GM12873 (cell line): ENCODE results near the gene CTNNA3.

ENCODE experiments used
- TF ChIP-seq, protein P1 (sequence below): IDR thresholded peaks from 2 replicates; pipeline ENCODE4 v1.5.1; 2012; ENCODE audit warnings: low read depth, mild to moderate bottlenecking, moderate library complexity, low read length, control low read depth; ENCODE audit not compliant: insufficient read depth; ENCODE audit errors: missing control alignments

The CTNNA3 gene

DNA sequence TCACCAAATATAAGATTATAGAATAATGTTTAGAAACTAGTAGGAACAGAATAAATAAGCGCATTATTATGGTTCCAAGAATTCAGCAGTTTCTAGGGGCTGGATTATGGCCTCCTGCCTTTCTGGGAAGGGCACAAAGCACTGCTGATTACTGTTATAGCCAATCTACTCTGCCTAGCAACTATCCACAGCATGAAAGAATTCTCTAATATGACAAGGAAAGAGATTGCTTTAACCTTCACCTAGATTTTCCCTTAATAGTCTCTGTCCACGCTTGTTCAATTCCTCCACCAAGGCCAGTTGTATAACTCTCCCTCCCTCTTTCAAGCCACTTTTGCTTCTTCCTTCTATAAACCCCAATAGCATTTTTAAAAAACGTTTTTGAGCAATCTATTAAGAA lies 1803.7 kb downstream of the CTNNA3 start:
- TF ChIP-seq, protein P1, sequence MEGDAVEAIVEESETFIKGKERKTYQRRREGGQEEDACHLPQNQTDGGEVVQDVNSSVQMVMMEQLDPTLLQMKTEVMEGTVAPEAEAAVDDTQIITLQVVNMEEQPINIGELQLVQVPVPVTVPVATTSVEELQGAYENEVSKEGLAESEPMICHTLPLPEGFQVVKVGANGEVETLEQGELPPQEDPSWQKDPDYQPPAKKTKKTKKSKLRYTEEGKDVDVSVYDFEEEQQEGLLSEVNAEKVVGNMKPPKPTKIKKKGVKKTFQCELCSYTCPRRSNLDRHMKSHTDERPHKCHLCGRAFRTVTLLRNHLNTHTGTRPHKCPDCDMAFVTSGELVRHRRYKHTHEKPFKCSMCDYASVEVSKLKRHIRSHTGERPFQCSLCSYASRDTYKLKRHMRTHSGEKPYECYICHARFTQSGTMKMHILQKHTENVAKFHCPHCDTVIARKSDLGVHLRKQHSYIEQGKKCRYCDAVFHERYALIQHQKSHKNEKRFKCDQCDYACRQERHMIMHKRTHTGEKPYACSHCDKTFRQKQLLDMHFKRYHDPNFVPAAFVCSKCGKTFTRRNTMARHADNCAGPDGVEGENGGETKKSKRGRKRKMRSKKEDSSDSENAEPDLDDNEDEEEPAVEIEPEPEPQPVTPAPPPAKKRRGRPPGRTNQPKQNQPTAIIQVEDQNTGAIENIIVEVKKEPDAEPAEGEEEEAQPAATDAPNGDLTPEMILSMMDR = no peak

DNA sequence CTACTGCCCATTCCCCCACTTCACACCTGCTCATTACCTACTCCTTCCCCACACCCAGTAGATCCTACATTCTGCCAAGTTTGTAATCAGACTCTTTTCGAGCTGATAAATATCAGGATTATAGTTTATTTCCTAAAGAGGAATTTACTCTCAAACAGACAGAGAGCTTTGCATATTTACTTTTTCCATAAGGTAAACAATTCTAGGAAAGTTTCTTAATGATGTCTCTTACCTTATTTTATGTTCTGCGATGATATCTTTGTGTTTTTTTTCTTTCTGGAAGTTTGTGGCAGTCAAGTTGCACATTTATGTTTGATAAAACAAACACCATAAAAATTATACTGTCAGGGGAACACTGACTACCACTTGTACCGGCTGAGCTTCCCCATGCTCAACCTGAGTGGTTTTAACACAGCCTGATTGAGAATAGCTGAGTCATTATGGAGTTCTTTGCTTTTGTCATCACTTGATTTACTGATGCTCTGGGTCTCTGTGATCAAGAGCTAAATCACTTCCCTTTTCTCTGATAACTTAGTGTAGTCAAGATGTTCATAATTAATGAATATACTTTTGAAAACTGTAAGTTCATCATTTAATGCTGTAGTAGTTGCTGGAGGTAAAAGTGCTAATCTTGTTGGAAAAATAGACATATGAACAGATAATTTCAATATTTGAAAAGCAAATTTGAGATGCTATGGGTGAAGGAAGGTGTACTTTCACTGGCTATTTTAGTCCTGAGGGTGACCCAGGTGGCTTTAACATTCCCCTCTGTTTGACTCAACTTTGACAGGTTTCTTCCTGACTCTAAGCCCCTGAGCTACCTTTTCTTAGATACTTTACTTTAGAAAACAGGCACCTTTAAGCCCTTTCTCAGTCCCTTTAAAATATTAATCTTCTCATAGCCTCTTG lies 1804.7 kb downstream of the CTNNA3 start:
- TF ChIP-seq, protein P1 = no peak

DNA sequence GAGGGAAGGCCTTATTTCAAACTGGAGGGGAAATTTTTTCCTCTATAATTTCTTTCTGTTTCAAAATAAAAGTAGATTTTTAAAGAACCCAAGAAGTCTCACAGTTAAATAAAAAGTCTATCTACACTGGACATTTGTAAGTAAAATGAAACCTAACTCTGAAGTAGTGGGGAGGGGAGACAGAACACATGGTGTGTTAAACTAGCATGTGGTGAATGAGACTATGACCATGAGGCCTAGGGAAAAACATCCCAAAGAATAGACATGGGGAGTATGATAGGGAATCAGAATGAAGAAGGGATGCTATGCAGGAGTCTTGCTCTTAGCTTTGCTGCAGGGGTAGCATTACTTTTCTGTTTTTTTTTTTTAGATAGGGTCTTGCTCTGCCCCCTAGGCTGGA lies 1831.5 kb downstream of the CTNNA3 start:
- TF ChIP-seq, protein P1 = no peak

DNA sequence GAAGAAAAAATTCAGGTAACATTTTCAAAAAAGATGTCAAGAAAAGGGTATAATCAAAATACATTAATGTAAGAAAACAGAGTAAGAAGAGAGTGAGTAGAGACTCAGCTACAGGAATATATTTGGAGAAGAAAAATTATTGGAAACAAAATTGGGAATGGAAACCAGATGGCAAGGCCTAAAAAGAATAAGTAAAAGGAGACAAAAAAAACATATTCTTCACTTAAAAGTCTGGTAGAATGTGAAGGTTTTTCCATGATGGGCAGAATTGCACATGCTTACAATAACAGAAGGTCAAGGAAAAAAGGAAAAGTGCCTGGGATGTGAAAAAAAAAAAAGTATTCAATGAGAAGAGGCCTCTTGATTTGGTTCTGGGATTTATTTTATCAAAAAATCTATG lies 1832.0 kb downstream of the CTNNA3 start:
- TF ChIP-seq, protein P1 = no peak
